ENCODE data around the gene BEST4. TPM values are rescaled to one million over a fixed set of nuclear protein-coding genes. Genes with fewer than 3 reads are reported as not detected.

Gene BEST4
- total and polyA plus RNA-seq, 2 of the 13 experiments (the other 11 are each of a cell fraction or from before 2014, with no cell fraction given) = 0.77 to 1.4 TPM

GRCh38 chr1:44819608-44820327 is 31.8 kb upstream of the BEST4 start (continued):
- TF ChIP-seq RBM39 (IDR thresholded peaks at IDR 0.05; ENCODE audit: low read depth, low read length, poor library complexity, severe bottlenecking) (no peak), ZKSCAN5 (CRISPR knock-in tag; IDR thresholded peaks at IDR 0.05) (0 out of 2 replicates have a peak, but pooled peaks have one; percentile 33), FOXK1 (CRISPR knock-in tag; IDR thresholded peaks at IDR 0.05; ENCODE audit: borderline replicate concordance, low read depth) (peak; percentile 29; the same call in 1 of the 2 replicates), ZNF235 (CRISPR knock-in tag; IDR thresholded peaks at IDR 0.05; ENCODE audit: borderline replicate concordance) (peak; percentile 26; the same call in 1 of the 2 replicates), SCMH1 (CRISPR knock-in tag; IDR thresholded peaks at IDR 0.05; ENCODE audit: borderline replicate concordance) (no peak), ZNF501 (CRISPR knock-in tag; IDR thresholded peaks at IDR 0.05) (peak; percentile 53; the same call in 1 of the 2 replicates), SRSF4 (IDR thresholded peaks at IDR 0.05; ENCODE audit: low read depth, low read length, poor library complexity, severe bottlenecking) (no peak), HNF1A (IDR thresholded peaks at IDR 0.05; ENCODE audit: low read depth) (peak; percentile 25; the same call in 1 of the 2 replicates), HNF1A (CRISPR knock-in tag; IDR thresholded peaks at IDR 0.05; ENCODE audit: borderline replicate concordance) (peak; percentile 79; the same call in 1 of the 2 replicates), ZNF17 (CRISPR knock-in tag; IDR thresholded peaks at IDR 0.05) (0 out of 2 replicates have a peak, but pooled peaks have one; percentile 32), MED8 (CRISPR knock-in tag; IDR thresholded peaks at IDR 0.05; ENCODE audit: insufficient replicate concordance) (peak; percentile 100), SPEN (CRISPR knock-in tag; IDR thresholded peaks at IDR 0.05; ENCODE audit: low read depth) (no peak), ZNF574 (CRISPR knock-in tag; IDR thresholded peaks at IDR 0.05) (peak; percentile 12), TGIF2 (CRISPR knock-in tag; IDR thresholded peaks at IDR 0.05) (peak; percentile 20; the same call in 1 of the 2 replicates), PCBP1 (IDR thresholded peaks at IDR 0.05; ENCODE audit: borderline replicate concordance, low read depth, low read length) (no peak), TOE1 (CRISPR knock-in tag; IDR thresholded peaks at IDR 0.05) (peak; percentile 98), ZNF883 (CRISPR knock-in tag; IDR thresholded peaks at IDR 0.05; ENCODE audit: not compliant biosample characterization) (no peak), MED1 (CRISPR knock-in tag; IDR thresholded peaks at IDR 0.05) (peak; percentile 97)
- TF ChIP-seq, protein P1, sequence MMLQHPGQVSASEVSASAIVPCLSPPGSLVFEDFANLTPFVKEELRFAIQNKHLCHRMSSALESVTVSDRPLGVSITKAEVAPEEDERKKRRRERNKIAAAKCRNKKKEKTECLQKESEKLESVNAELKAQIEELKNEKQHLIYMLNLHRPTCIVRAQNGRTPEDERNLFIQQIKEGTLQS (CRISPR knock-in tag; IDR thresholded peaks at IDR 0.05) = no peak
- TF ChIP-seq, protein P2, sequence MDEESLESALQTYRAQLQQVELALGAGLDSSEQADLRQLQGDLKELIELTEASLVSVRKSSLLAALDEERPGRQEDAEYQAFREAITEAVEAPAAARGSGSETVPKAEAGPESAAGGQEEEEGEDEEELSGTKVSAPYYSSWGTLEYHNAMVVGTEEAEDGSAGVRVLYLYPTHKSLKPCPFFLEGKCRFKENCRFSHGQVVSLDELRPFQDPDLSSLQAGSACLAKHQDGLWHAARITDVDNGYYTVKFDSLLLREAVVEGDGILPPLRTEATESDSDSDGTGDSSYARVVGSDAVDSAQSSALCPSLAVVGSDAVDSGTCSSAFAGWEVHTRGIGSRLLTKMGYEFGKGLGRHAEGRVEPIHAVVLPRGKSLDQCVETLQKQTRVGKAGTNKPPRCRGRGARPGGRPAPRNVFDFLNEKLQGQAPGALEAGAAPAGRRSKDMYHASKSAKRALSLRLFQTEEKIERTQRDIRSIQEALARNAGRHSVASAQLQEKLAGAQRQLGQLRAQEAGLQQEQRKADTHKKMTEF (CRISPR knock-in tag; IDR thresholded peaks at IDR 0.05) = peak; percentile 84

All from HepG2 (cell line).